ENCODE measurements around the gene RFK. TPM values are rescaled to one million over a fixed set of nuclear protein-coding genes. Genes with fewer than 3 reads are reported as not detected.

RFK gene
- total and polyA plus RNA-seq, 9 of the 15 experiments (the other 6 are each of a cell fraction or from before 2014, with no cell fraction given): 3.8 to 51.1 (median 14.8) TPM

- intact Hi-C loops (cut with micrococcal nuclease): loop anchor here (10.0 kb wide), 1 partner anchor 49 kb away; the partner anchor contains the start of gene GCNT1
- FAIRE-seq: no peak
- no peak overlapping the region for H2AFZ ChIP-seq (ENCODE audit: low read depth, low read length)
Observed at GRCh38 chr9:76405868-76406267, 11.6 kb upstream of the RFK start.

DNA sequence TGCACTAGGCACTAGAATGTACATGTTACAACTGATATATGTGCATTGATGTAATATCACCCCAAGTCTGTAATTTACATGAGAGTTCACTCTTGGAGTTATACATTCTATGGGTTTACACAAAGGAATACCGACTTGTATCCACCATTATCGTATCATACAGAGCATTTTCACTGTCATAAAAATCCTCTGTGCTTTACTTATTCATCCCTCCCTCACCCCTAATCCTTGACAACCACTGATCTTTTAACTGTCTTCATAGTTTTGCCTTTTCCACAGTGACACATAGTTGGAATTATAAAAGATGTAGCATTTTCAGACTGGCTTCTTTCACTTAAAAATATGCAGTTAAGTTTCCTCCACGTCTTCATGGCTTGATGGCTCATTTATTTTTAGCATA, 11.1 kb upstream of the RFK start:
- H2AFZ ChIP-seq (ENCODE audit: low read depth, low read length): no peak overlapping the region
- no peaks in the 10 kb centered on the region for H3K9me3 ChIP-seq (replicated peaks; ENCODE audit: control insufficient read depth, insufficient read depth, low read depth, low read length)
- 0 out of 5 replicates have a peak, but pooled peaks cover 0 to 3% of the 10 kb centered on the region in 2 experiments for H3K4me1 ChIP-seq (replicated peaks in 1 of 2; ENCODE audit: control insufficient read depth in 2 of 2, insufficient read depth in 2 of 2, low read length in 2 of 2)
- CTCF ChIA-PET (ENCODE audit: low intra/inter-chr PET ratio): interaction anchor here (0.6 kb wide), 1 partner anchor 10 kb away, joined by 4 read pairs; no protein-coding TSS in a partner anchor
- no peak overlapping the region for H3K4me2 ChIP-seq (ENCODE audit: insufficient read depth, low read length)
- H3K9me1 ChIP-seq (ENCODE audit: control insufficient read depth, insufficient read depth, low read length): no peaks in the 10 kb centered on the region
- H3K9ac ChIP-seq (ENCODE audit: insufficient read depth in 1 of 2, low read depth in 2 of 2, low read length in 2 of 2): no peak overlapping the region
- ATAC-seq (no peak), DNase-seq (ENCODE audit: extremely low read depth in 1 of 4, low spot score in 3 of 4) (no peak), FAIRE-seq (no peak)
- 0% methylated on average over 3 of the region's 3 CpGs for WGBS (ENCODE audit: insufficient coverage, low coverage, missing lambda C conversion rate)
- no peaks in the 10 kb centered on the region for H4K20me1 ChIP-seq (replicated peaks; ENCODE audit: control insufficient read depth, insufficient read depth, low read length)
- POLR2A ChIA-PET: no interaction called here
- in situ Hi-C loops (cut with MboI): no loop called here
- no peaks in the 10 kb centered on the region for H3K27me3 ChIP-seq (ENCODE audit: control insufficient read depth in 2 of 2, insufficient read depth in 2 of 2, low read length in 2 of 2)
- H3K27ac ChIP-seq (ENCODE audit: extremely low read depth, low read depth, low read length): no peak overlapping the region
- intact Hi-C loops (cut with micrococcal nuclease): loop anchor here (10.0 kb wide), 1 partner anchor 49 kb away; the partner anchor contains the start of gene GCNT1
- BruUV-seq (replicated peaks): no TSS peak
- no peak overlapping the region for H3K4me3 ChIP-seq
- H3K79me2 ChIP-seq (ENCODE audit: control insufficient read depth, insufficient read depth, low read length): no peaks in the 10 kb centered on the region
- H3K36me3 ChIP-seq (ENCODE audit: control insufficient read depth, insufficient read depth, low read length): no peaks in the 10 kb centered on the region
- TF ChIP-seq SMAD2 (IDR thresholded peaks at IDR 0.05; ENCODE audit: low read depth, low read length) (no peak), CHD7 (IDR thresholded peaks at IDR 0.05; ENCODE audit: low read depth, low read length) (no peak), PCBP2 (IDR thresholded peaks at IDR 0.05; ENCODE audit: low read depth, low read length, poor library complexity, severe bottlenecking) (no peak)

More at GRCh38 chr9:76405868-76406267, 11.6 kb upstream of the RFK start:
- H3K4me3 ChIP-seq: no peak overlapping the region
- ChIA-PET CTCF (ENCODE audit: low intra/inter-chr PET ratio) (no interaction called here), POLR2A (no interaction called here)
- no peaks in the 10 kb centered on the region for H3K27me3 ChIP-seq (ENCODE audit: control insufficient read depth in 2 of 2, insufficient read depth in 2 of 2, low read length in 2 of 2)
- no peak for DNase-seq (ENCODE audit: extremely low read depth in 1 of 4, low spot score in 3 of 4)
- no peaks in the 10 kb centered on the region for H3K36me3 ChIP-seq (ENCODE audit: control insufficient read depth, insufficient read depth, low read length)
- no peaks in the 10 kb centered on the region for H3K9me3 ChIP-seq (replicated peaks; ENCODE audit: control insufficient read depth, insufficient read depth, low read depth, low read length)
- H3K9ac ChIP-seq (ENCODE audit: insufficient read depth in 1 of 2, low read depth in 2 of 2, low read length in 2 of 2): no peak overlapping the region
- no peak for ATAC-seq
- H3K79me2 ChIP-seq (ENCODE audit: control insufficient read depth, insufficient read depth, low read length): no peaks in the 10 kb centered on the region
- in situ Hi-C loops (cut with MboI): no loop called here
- H4K20me1 ChIP-seq (replicated peaks; ENCODE audit: control insufficient read depth, insufficient read depth, low read length): no peaks in the 10 kb centered on the region
- H3K9me1 ChIP-seq (ENCODE audit: control insufficient read depth, insufficient read depth, low read length): no peaks in the 10 kb centered on the region
- no TSS peak for BruUV-seq (replicated peaks)
- no peak overlapping the region for H3K27ac ChIP-seq (ENCODE audit: extremely low read depth, low read depth, low read length)
- H3K4me2 ChIP-seq (ENCODE audit: insufficient read depth, low read length): no peak overlapping the region
- H3K4me1 ChIP-seq (replicated peaks in 1 of 2; ENCODE audit: control insufficient read depth in 2 of 2, insufficient read depth in 2 of 2, low read length in 2 of 2): 0 out of 5 replicates have a peak, but pooled peaks cover 0 to 3% of the 10 kb centered on the region in 2 experiments
- TF ChIP-seq TGIF2 (CRISPR knock-in tag; IDR thresholded peaks at IDR 0.05) (no peak), NFXL1 (CRISPR knock-in tag; IDR thresholded peaks at IDR 0.05) (no peak), FOS (IDR thresholded peaks at IDR 0.05; ENCODE audit: extremely low read depth, insufficient read length) (no peak), ZNF431 (CRISPR knock-in tag; IDR thresholded peaks at IDR 0.05) (no peak), SMARCC2 (IDR thresholded peaks at IDR 0.05; ENCODE audit: low read depth) (no peak)
